HG03520 (cell line): ENCODE data around the gene THBS1.
A peak's percentile ranks its signal among the peaks of the same experiment; 100 is the strongest.

Experiments used
- ATAC-seq: cut with Tn5 transposase; IDR thresholded peaks from one replicate; pipeline ENCODE4 v1.9.1; 2021; ENCODE audit warnings: mild to moderate bottlenecking, moderate library complexity; ENCODE audit not compliant: unreplicated experiment

The THBS1 gene

DNA sequence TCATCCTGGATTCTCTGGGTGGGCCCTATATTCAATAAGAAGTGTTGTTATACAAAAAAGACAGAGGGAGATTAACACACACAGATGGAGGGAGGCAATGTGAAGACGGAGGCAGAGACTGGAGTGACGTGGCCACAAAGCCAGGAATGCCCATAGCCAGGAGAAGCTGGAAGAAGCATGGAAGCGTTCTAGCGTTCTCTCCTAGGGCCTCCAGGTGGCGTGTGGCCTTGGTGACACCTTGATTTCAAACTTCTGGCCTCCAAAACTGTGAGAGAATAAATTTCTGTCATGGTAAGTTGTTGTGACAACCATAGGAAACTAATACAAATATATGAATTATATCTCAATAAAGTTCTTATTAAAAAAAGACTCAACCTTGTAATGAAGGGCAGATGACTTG, 21.3 kb downstream of the THBS1 start:
- no peak for ATAC-seq

DNA sequence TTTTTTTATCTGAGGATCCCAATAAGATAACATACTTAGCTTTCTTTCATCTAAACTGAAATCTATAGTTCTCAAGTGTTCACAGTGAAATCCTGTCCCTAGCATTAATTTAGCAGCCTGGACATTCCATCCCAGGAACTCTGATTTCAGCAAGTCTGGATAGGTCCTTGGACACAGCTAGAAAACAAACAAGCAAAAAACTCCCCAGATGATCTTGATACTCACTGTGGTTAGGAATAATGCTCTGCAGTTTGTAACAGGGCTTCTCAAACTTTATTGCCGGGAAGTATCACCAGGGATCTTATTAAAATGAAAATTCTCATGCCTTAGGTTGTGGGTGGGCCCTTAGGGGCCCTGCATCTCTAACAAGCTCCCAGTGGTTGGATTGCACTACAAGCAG, 24.3 kb downstream of the THBS1 start:
- no peak for ATAC-seq

DNA sequence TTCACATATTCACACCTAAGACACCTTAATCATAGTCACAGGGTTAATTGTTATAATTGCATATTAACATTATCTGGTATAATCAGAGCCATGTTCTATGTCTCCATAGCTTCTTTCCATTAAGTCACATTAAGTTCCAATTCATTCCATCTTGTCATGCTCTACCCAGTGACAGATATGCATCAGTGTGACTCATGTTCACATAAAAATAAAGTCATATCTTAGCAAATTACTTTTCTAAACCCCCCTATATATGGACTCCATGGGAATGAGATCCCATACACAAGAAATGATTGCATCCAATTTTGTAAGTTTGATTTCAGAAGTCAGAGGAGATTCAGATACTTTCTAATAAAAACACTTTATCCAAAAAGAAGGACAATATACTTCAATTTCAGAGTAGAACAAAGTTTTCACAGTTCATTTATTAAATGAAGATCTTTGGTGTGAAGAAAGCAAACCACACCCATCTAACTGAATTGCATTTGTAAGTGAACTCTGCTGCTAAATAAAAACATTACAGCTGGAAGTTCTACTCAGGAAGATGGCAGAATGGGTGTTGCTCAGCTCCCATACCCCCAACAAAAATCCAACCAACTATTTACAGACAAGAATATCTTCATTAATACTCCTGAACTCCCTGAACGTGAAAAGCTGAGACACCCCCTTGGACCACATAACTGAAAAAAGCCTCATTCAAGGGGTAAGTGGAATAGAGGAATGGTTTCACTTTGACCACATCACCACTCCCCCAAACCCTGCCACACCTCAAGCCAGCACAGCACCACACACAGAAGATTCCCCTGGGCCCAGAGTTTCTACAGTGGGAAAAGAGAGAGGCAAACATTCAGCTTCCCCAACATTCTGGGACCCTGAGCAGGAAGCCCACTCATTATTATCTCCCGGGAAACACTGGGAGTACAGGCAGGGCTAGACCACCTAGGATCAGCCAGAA, 27.6 kb downstream of the THBS1 start:
- no peak for ATAC-seq

DNA sequence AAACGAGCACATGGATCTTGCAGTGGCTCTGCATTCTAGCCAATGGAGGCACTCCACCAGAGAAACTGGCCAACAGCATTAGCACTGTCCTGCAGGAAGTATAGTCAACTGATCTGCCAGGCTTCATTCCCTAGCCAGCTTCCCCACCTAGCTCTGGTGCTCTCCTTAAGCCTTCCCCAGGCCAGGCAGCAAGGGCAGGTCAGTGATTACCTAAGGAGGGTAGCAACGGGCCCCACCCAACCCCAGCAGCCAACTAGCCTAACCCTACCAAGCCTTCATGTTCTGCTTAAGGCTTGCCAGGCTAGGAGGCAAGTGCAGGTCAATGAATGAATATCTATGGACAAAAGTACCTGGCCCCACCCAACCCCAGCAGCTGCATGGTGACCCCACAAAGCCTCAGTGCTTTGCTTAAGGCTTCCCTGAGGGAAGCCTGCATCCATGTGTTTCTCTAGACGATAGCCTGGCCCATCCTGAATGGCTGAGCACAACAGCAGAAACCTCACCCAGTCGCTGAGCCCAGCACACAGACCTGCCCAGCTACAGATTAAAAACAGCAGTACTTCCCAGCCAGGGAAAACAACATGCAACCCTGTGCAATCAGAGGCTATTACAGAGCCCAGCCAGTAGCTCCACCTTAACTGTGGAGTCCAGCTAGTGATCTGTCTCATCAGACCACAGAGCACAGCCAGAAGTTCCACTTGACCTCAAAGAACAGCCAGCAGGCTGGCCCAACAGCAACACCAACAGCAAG, 28.5 kb downstream of the THBS1 start:
- no peak for ATAC-seq

DNA sequence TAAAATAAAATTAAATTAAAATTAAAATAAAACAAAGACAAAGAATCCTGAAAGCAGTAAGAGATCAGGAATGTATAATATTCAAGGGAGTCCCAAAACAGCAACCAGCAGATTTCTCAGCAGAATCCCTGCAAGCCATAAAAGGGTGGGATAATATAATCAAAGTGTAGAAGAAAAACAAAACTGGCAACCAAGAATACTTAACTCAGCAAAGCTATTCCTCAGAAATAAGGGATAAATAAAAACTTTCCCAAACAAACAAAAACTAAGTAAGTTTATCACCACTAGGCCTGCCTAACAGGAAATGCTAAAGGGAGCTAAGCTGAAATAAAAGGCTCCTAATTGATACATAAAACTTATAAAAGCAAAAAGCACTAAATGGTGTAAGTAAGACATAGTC, 29.8 kb downstream of the THBS1 start:
- no peak for ATAC-seq

DNA sequence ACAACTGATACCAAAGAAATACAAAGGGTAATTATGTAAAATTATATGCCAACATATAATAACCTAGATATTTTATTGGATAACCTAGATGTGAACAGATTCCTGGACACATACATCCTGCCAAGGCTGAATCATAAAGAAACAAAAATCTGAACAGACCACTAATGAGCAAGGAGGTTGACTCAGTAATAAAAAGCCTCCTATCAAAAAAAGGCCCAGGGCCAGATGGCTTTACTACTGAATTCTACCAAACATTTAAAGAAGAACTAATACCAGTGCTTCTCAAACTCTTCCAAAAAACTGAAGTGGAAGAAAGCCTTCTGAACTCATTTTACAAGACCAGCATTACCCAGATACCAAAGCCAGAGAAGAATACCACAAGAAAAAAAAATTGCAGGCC, 32.4 kb downstream of the THBS1 start:
- no peak for ATAC-seq

DNA sequence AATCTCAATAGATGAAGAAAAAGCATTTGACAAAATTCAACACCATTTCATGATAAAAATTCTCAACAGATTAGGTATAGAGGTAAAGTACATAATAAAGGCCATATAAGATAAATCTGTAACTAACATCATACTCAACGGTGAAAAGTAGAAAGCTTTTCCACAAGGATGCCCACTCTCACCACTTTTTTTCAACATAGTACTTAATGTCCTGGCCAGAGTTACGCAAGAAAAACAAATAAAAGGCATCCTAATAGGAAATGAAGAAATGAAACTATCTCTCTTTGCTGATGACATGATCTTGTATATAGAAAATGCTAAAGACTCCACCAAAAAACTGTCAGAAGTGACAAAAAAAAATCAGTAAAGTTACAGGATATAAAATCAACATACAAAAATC, 33.0 kb downstream of the THBS1 start:
- ATAC-seq: no peak

DNA sequence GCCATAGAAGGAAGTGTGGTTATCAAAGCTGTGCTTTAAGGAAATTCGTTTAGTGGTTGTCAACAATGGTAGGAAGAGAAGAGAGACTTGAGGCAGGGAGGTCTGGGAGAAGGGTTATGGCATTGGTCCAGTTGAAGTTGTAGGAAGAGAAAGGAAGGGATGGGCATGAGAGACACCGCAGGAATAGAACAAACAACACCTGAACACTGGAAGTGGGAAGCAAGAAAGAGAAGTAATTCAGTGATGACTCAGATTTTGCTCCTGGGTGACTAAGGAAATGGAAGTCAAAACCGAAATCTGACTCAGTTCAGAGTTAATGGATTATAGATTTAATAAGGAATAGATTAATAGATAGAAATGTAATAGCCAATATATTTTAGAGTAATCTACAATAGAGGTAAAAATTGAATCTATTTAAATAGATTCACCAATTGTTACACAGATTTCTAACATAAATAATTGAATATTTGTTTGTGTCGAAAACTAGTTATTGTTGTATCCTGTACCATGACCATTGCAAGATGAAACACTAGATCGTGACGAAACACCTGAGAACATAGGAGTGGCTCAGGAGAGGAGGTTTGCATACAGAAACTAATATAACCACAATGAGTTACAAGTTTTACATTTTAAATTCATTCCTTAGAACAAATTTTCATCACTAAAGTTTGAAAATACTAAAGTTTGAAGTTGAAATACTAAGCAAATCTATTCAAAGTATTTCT, 36.0 kb downstream of the THBS1 start:
- no peak for ATAC-seq

DNA sequence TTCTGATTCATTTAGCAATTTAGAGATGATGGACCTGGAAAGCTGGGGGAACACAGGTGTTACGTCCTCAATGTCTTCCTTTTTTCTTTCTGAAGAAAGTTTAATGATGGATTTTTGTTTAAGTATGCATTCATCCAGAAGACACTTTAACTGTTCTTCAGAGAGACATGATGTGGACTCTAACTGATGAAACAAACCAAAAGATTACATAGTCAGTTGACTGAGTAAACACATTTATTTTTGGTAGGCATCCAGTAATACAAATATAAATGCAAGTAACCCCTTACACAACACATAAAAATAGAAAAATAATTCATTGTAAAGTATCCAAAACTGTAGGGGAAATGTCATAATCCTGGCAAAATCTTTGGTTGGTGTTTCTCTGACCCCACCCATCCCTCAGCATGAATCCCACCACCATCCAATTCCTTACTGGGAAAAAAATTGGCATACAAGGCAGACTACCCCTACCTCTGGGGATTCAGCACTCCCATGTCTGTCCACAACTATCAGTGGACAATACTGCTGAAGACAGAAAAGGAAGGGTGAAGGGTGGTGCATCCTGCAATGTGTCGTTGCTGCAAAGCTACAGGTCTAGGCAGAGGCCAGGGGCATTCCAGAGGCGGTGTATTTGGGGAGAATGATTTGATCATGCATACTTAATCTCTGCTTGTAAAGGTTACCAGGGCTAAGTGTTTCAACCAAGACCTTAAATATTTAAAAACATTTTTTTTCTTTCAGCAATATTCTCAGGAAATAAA, 37.4 kb downstream of the THBS1 start:
- no peak for ATAC-seq

DNA sequence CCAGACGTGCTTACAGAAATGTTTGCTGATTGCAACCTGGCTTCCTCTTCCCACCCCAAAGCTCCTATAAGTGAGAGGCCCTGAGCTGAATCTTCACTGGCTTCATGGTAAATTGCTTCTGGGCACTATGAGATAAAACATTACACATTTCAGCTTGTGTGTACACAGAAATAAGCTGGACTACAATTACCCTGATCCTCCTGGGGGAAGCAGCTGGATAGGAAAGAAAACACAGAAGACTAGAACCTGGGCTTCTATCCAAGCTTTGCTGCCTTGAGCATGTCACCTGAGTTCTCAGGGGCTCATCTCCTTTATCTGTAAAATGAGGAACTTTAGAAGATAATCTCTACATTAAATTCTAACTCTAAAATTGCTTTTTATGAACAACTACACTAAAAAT, 40.3 kb downstream of the THBS1 start:
- no peak for ATAC-seq

DNA sequence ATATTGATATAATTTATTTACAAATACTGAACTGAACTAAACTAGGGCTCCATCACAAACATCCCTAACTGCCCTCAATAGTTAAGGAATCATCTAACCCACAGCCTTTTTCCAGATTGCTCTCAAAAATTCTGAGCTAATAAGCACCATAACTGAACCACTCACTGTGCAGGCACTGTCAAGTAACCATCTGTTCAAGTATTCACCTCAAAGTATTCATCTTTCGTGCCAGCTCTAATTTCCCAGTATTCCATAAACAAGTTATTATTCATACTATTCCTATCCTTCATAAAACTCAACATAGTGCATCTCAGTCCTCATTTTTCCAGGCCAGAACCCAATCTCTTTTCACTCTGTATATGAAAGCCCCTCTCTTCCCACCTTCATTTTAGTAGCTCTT, 41.1 kb downstream of the THBS1 start:
- no peak for ATAC-seq

DNA sequence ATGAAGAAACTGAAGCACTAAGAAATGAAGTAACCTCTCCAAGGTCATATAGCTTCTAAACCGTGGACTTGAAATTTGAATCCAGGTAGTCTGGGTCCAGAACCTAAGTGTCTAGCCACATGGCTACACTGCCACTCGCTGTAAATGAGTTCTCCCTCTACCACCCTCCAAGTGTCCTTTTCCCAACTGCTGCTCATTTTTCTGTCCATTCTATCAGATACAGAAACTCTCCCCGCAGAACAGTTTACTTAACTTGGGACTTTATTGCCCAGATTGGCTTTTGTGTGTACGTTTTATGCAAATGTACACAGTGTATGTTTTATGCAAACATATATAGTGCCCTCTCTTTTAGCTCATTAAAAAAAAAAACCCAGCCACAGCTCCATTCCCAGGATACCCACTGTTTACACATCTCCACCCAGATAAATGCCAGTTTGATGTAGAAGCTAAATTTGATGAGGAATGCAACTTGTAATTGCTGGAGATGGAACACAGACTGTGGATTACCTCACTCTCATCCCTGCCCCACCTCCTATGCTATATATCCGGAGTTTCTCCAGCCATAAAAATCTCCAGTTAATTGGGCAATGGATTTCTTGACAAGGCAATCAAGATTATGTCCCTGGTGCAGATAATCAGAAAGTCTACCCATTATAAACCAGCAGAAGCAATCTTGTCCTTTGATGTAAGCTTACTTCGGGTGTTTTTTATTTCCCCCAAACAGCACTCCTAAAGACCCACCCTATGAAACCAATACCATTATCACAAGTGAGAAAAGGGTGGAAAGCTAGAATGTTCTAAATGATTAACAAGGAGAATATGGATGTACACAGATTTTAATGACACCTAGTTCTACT, 42.0 kb downstream of the THBS1 start:
- ATAC-seq: no peak

DNA sequence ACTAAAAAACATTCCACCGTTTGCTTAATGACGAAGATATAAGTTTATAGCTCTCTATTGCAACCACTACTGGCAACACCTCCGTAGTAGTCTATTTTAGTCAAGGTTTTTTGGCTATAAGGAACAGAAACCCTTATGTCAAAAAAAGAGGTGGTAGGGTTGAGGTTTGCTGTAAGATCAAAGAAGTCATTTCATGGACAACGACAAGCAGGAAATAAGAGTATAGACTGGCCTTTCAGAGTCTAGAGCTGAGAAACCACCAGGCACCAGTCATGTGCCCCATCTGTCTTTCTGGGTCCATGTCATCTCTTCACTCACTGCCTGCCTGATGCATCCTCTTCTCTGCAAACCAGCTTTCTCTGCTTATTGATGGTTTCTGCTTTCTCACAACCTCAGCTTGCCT, 42.7 kb downstream of the THBS1 start:
- ATAC-seq: peak; percentile 88

DNA sequence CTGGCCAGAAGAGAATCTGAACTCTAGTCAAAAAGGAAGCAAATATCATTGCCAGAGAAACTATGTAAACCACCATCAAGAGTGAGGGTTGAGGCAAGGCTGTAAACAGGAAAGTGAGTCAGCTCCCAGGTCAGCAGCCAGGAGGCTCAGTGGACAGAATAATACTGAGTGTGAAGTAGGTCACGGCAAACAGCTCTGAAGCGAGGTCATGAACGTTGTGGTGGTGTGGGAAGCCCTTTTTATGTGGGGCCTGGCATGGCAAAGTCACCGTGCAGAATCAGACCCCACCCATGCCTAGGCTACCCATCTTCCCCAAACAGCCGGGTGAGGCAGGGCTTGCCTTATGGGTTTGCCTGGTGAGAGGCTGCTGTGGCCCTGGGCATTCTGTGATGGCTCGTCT, 43.9 kb downstream of the THBS1 start:
- no peak for ATAC-seq

DNA sequence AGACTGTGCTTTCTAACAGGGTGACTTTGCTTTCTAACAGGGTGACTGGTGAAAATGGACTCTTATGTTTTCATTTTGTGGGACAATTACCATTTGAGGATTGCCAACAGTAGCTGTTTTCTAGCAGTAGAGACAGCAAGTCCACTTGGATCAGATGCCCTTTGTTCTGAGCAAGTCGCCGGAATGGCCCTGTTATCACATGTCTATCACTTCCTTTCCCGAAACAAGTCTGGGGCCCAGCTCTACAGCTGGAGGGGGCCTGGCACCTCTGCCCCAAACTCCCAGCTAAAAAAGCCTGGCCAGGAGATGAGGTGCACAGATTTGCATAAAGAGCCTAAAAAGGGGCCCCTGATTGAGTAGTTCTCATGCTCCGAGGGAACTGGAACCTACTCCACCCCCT, 44.6 kb downstream of the THBS1 start:
- no peak for ATAC-seq

DNA sequence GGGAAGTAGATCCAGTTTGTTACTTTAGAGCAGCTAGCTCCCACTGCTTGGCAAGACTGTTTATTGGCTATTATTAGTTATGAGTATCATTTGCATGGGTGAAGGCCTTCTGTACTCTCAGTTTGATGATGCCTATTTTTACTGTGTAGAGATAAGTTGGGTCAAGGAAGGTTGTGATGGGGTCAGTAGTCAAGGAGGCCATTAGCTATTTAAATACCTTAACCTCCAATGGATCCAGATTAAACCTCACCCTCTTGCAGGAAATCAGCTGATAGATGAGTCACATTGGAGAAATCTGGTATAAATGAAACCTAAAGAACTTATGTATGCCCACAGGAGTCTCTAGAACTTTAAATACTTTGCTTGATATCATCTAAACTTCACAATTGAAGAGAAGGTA, 45.0 kb downstream of the THBS1 start:
- ATAC-seq: no peak

DNA sequence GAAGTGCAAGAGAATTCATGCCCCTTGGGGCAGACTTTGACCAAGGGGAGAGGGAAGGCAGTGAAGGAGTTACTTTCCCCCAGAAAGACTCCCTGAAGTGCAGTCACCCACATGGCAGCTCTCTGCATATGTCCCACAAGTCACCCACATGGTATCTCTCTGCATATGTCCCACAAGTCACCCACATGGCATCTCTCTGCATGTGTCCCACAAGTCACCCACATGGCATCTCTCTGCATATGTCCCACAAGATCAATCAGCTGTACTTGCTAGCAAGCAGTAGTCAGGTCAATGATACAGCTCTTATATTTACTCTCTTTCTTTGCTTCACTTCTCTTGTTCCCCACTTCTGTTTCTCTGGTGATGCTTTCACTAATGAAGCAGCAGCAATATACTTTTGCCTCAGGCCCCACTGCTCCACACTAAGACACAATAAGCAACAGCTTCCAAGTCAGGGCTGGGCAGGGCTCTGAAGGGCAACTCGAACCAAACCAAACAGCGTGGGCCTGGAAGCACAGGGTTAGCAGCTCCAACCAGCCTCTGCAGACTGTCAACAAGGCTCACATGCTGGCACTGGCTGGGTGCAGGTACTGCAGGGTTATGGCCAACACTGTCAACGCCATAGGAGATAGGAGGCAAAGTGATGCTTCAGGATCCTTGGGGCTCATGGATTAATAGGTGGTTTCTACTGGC, 46.7 kb downstream of the THBS1 start:
- ATAC-seq: no peak

DNA sequence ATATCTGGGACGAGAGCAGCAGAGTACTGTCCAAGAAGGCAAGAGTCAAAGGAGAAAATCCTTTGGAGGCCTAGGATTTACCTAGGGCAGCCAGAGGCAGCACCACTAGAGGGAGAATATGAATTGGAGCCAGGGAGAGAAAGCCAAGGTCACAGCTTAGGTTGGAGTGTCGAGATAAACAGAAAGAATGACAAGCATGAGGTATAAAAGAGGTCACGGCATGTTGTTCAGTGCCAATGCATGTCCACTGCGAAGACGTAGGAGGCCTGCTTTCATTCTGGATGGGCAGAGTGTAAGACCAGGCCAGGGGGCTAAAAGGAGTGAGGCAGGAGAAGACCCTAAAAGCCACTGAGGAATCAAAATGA, 47.2 kb downstream of the THBS1 start:
- no peak for ATAC-seq

DNA sequence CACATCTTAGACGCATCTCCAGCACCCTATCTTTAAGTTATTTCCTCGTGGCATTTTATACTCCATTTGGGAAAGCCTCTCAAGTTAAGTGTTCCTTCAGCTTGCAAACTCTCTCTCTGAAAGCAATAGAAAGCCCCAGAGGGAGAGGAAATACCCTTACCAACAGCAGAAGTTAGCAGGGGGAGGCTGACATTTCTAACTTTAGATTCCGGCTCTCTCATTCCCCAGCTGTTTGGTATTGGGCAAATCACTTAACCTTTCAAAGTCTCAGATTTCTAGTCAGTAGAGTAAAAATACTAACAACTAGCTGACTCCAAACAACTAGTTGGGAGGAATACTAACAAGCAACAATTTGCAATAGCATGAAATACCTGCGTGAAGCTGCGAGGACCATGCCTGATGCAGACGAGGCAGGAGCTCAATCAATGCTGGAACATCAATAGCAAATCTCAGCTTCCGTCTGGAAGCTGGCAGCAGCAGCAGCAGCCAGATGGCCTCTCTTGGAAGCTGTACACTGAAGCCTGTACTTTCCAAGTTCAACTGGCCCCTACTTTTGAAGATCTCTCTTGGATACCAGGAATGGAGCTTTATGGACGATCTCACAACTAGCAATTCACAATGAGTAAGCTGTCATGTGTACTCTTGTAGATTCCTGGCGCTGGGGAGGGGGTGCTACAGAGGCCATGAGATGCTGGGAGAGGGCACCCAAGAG, 47.8 kb downstream of the THBS1 start:
- ATAC-seq: no peak
